C1 segment of cervical spinal cord (tissue), 14 donors: ENCODE measurements around the gene SBNO1.
"Not testable (repeated sequence)": the region's sequence is repeated elsewhere in the genome, so short reads cannot be mapped to it uniquely, and the experiment has no call there.

ENCODE experiments used
- DNase-seq, 14 donors: peaks; one replicate each; lab custom pipeline; 2025; lab: John Stamatoyannopoulos, UW

The SBNO1 gene

DNA sequence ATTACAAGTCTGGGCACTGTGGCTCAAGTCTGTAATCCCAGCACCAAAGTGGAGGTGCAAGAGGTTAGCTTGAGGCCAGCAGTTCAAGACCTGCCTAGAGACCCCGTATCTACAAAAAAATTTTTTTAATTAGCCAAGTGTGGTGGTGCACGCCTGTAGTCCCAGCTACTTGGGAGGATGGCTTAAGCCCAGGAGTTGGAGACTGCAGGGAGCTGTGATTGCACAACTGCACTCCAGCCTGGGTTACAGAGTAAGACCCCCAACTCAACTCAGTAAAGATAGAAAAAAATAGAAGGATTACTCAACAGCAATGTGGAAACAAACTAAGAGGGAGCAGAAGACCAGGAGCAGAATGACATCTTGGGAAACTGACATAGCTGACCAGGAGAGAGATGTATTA is 13.3 kb downstream of the SBNO1 start:
- DNase-seq = no peak

DNA sequence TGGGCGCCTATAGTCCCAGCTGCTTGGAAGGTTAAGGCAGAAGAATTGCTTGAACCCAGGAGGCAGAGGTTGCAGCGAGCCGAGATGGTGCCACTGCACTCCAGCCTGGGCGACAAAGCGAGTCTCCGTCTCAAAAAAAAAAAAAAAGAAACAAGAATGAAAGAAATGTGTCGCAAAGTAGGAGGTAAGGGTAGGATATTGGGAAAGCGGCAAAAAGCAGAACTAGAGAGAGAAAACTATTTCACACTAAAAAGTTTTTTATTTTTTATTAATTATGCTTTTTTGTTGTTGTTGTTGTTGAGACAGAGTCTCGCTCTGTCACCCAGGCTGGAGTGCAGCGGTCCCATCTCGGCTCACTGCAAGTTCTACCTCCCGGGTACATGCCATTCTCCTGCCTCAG is 17.7 kb downstream of the SBNO1 start:
- DNase-seq = no peak

- no peak for DNase-seq
These were observed 20.6 kb downstream of the SBNO1 start for GRCh38 chr12:123344086-123344485.

DNA sequence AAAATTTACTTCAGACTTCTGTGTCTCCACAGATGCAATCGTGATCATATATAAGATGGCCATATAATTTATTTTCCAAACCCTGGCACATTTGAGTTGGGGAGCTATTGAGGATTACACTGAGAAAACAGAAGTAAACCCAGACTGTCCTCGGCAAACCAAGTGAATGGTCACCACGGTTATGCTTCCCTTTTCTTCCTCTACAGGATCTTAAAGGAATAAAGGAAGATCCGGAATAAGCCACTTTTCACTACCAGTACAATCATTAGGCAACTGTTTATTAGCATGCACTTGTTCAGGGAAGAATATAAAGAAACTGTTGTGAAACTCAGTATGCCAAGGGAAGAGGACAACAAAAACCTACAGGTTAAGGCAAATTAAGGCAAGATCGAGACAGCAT is 27.6 kb downstream of the SBNO1 start:
- DNase-seq = no peak

- peak in 1 of 14 donors; percentile 0 for DNase-seq
These were observed 28.1 kb downstream of the SBNO1 start for GRCh38 chr12:123336530-123336929.

DNA sequence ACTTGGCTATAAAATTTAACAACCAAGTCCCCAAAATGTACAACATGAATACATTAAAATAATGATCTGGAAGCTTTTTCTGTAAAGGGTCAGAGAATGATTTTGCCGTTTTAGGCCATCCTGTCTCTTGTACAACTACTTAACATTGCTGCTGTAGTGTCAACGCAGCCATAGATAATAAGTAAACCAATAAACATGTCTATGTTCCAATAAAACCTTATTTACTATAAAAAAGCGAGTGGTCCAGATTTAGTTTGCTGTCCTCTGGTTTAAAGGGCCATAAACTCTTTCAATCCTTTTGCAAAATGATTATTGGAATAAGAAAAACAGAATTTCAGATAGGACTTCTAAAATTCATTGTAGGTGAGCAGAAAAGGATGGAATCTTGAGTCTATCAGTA is 29.2 kb downstream of the SBNO1 start:
- no peak for DNase-seq

- DNase-seq = no peak
These were observed 34.8 kb downstream of the SBNO1 start for GRCh38 chr12:123329799-123330198.

DNA sequence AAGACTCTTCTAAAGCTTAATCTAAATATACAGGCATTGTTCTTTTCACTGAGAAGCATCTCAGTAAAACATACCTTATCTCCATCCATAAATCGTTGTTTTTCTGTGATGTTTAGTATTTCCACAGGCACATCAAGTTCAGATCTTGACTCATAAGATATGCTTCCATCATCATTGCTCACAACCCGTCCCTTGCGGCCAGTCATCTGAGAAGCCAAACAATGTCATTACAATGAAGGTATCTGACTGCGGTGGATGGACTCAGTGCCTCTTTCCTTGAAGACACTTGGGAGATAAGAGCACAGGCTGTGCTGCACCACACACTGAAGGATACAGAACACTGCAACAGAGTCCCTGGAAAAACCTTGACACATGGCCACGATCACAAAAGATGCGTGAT is 44.8 kb downstream of the SBNO1 start:
- DNase-seq = no peak

DNA sequence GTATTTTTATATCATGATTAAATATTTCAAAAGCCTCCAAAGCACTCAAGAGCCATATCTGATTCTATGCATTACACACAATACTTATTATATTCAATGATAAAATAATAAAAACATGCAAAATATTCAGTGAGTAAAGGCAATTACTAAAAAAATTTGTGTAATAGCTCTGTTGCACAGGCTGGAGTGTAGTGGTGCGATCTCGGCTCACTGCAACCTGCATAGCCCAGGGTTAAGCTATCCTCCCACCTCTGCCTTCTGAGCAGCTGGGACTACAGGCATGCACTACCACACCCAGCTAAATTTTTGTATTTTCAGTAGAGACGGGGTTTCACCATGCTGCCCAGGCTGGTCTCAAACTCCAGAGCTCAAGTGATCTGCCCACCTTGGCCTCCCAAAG is 45.4 kb downstream of the SBNO1 start:
- no peak for DNase-seq

GRCh38 chr12:123313046-123313445 is 51.6 kb downstream of the SBNO1 start:
- DNase-seq = not testable (repeated sequence)

- DNase-seq = no peak
These were observed 58.4 kb downstream of the SBNO1 start for GRCh38 chr12:123306200-123306599.

DNA sequence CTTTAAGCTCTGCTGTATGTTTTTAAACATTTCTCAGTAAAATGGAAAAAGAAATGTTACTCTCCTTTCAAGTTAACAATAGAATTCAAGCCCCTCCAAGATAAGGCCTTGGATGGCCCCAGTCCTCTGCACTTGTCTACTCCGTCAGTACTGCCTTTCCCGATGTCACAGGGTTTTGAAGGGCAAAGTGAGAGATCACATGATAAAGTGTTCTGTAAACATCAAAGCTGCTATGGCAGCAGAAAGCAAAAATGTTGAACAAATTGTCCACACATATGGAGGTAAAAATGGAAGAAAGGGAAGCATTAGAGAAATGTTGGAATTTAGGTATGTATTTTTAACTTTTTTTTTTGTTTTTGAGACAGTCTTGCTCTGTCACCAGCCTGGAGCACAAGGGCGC is 59.5 kb downstream of the SBNO1 start:
- DNase-seq = no peak

DNA sequence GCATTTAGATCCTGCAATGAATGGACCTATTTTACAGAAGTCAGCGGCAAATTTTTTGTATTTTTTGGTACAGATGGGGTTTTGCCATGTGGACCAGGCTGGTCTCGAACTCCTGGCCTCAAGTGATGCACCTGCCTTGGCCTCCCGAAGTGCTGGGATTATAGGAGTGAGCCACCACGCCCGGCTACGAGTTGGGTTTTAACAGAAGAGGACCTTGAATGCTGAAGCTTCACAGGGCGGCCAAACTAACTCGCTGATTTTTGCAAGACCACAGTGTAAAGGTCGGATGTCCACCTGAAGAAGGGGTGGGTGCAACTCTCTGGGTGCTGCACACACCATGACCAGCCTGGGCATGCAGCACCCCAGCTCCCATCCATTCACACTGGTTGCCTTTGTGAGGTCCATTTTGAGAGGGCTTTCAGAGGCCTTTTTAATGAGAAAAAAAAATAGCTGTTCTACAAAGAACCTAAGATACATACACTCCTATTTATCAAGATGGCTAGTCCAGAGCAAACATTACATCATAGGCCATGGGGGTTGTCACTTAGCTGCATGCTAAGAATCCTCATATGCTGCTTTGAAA is 71.4 kb downstream of the SBNO1 start:
- no peak for DNase-seq

- no peak for DNase-seq
These were observed 74.7 kb downstream of the SBNO1 start for GRCh38 chr12:123289911-123290310.

GRCh38 chr12:123288751-123289346 is 75.8 kb downstream of the SBNO1 start:
- DNase-seq = no peak

GRCh38 chr12:123286652-123287373 is 77.8 kb downstream of the SBNO1 start:
- DNase-seq = no peak

GRCh38 chr12:123284669-123285068 is 80.0 kb downstream of the SBNO1 start:
- DNase-seq = no peak

DNA sequence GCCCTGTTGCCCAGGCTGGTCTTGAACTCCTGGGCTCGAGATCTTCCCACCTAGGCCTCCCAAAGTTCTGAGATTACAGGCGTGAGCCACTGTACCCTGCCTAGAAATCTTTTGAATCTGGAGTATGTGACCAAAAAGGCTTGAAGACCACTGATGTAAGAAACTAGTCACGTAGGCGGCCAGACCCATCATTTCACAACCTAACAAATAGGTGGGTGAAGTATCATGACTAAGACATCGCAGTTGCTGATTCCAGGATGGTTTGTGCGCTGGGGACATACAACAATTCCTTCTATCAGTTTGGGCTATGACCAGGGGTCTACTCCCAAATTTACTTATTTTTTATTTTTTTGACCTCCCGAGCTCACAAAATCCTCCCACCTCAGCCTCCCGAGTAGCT is 81.2 kb downstream of the SBNO1 start:
- DNase-seq = no peak

DNA sequence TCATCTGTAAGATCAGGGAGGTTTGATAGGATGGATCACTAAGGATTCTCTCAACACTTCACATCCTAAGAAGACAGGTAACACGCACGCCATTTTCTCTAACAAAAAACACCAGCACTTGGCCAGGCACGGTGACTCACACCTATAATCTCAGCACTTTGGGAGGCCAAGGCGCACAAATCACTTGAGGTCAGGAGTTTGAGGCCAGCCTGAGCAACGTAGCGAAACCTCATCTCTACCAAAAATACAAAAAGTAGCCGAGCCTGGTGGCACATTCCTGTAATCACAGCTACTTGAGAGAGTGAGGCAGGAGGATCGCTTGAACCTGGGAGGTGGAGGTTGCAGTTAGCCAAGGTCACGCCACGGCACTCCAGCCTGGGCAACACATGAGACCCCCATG is 82.5 kb downstream of the SBNO1 start:
- no peak for DNase-seq

- no peak for DNase-seq
These were observed 83.7 kb downstream of the SBNO1 start for GRCh38 chr12:123280971-123281370.

DNA sequence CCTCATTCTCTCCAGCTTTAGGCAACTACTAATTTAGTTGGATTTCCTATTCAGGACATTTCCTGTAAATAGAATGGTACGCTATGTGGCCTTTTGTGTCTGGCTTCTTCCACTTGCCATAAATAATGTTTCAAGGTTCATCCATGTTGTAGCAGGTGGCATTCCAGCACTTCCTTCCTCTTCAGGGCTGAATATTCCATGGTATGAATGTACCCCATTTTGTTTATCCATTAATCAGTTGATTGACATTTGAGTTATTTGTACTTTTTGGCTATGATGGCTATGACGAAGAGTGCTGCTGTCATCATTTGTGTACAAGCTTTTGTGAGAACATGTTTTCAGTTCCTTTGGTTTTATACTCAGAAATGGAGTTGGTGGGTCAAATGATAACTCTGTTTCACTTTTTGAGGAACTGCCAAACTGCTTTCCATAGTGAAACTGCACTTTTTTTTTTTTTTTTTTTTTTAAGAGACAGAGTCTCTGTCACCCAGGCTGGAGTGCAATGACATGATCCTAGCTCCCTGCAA is 86.5 kb downstream of the SBNO1 start:
- DNase-seq = no peak

GRCh38 chr12:123273166-123273565 is 91.5 kb downstream of the SBNO1 start:
- no peak for DNase-seq
